CMK (cell line): ENCODE data around the gene ITFG2.
"Not testable (repeated sequence)": the region's sequence is repeated elsewhere in the genome, so short reads cannot be mapped to it uniquely, and the experiment has no call there.

Experiments
- DNase-seq: peaks from one replicate; pipeline ENCODE4 v3.0.0-alpha.2; 2010; ENCODE audit warnings: low read depth

The ITFG2 gene

GRCh38 chr12:2812290-2813213, at the start of gene ITFG2:
Gene ITFG2 (plus strand): TSS chr12:2812668. CDS start chr12:2812761, 93 bp downstream.
- DNase-seq, result peak; percentile 92

GRCh38 chr12:2764398-2764797, 48.1 kb upstream of the ITFG2 start:
- no peak for DNase-seq

- no peak for DNase-seq
These were observed 47.4 kb upstream of the ITFG2 start for GRCh38 chr12:2765052-2765451.

- DNase-seq, result no peak
These were observed 46.9 kb upstream of the ITFG2 start for GRCh38 chr12:2765608-2766007.

GRCh38 chr12:2768224-2768961, 44.1 kb upstream of the ITFG2 start:
- no peak for DNase-seq

GRCh38 chr12:2769866-2770533, 42.5 kb upstream of the ITFG2 start:
- DNase-seq, result no peak

DNA sequence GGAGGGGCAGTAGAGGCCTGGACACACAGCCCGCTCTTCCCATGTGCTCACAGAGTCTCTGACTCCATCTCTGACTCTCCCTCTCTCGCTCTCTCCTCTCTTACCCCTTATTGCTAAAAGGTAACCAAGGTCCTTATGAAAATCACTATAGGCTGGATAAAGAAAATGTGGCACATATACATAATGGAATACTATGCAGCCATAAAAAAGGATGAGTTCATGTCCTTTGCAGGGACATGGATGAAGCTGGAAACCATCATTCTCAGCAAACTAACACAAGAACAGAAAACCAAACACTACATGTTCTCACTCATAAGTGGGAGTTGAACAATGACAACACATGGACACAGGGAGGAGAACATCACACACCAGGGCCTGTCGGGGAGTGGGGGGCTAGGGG, 41.9 kb upstream of the ITFG2 start:
- not testable (repeated sequence) for DNase-seq

DNA sequence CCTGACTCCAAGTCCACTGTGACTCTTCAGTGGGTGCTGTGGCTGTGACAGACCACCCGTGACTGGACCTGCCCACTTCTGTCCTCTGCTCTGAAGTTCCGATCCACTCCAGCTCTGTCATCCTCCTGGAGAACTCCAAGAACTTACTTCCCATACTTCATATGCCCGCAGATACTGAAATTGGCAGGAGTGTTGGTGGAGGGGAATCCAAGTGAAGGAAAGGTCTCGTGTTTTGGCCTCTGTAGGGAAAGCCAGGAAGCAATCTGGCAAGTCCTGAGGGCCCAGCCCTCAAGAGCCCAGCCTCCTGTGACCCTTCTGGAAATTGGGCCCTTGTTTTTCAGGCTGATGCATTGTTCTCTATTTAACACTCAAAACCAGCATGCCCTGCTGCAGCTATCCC, 40.1 kb upstream of the ITFG2 start:
- no peak for DNase-seq

- DNase-seq, result no peak
These were observed 39.1 kb upstream of the ITFG2 start for GRCh38 chr12:2773199-2773875.

DNA sequence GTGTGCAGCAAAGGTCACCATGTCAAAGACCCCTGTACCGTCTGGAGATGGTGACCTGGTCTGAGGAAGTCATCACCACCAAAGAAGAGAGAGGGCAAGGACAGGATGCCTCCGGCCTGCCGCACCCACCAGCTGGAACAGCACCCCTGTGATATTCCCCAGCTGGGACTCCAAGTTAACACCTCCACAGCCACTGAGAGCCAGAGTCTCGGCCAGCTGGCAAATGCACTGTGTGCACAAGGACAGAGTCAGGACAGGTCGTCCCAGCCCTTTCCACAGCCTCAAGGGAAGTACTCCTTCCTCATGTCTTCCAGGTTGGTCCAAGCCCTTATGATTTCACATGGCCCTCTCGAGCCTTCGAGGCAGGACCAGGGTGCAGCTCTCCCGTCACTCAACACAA, 37.0 kb upstream of the ITFG2 start:
- no peak for DNase-seq

- no peak for DNase-seq
These were observed 36.2 kb upstream of the ITFG2 start for GRCh38 chr12:2776129-2776806.

DNA sequence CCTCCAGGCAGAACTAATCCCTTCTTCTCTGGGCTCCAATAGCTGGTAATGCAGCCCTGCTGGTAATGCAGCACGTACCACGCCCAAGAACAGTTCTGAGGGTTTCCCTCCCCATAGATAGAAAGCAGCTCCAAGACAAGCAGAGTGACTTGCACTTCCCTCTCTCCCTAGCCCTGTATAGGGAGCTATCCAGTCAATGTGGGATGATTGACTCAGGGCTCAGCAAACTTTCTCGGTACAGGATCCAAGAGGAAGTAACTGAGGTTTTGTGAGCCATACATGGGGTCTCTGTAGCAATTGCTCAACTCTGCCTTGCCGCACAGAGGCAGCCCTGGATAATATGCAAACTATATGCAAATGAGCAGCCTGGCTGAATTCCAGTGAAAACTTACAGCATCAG, 33.2 kb upstream of the ITFG2 start:
- DNase-seq, result no peak

- DNase-seq, result no peak
These were observed 28.4 kb upstream of the ITFG2 start for GRCh38 chr12:2783936-2784600.

DNA sequence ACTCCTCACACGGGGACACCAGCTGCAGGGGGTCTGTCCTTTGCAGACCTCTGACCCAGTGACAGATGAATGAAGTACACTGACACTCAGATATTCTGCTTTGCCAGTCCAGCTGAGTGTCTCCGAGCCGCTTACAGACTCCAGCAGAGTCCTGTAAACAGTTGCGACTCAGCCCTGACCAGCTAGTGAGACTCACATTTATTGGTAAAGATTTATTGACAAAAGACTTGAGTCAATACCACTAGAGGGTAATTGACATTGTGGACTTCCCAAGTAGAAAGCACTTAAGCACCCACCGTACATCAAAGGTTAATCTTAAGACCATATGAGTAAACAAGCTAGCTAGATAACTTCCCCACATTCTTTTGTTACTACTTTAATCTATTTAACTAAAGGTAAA, 27.5 kb upstream of the ITFG2 start:
- no peak for DNase-seq

- DNase-seq, result no peak
These were observed 21.4 kb upstream of the ITFG2 start for GRCh38 chr12:2791089-2791488.

- no peak for DNase-seq
These were observed 19.6 kb upstream of the ITFG2 start for GRCh38 chr12:2792671-2793500.

DNA sequence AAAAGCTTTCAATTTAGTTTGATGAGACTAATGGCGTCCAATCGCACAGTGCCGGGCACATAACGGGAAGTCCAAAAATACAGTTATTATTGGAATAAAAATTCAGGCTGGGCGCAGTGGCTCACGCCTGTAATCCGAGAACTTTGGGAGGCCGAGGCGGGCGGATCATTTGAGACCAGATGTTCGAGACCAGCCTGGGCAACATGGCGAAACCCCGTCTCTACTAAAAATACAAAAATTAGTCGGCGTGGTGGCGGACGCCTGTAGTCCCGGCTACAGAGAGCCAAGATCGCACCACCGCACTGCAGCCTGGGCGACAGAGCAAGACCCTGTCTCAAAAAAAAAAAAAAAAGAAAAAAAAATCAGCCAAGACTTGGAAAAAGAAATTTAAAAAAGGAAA, 18.9 kb upstream of the ITFG2 start:
- DNase-seq, result no peak

- no peak for DNase-seq
These were observed 18.2 kb upstream of the ITFG2 start for GRCh38 chr12:2794191-2794735.

DNA sequence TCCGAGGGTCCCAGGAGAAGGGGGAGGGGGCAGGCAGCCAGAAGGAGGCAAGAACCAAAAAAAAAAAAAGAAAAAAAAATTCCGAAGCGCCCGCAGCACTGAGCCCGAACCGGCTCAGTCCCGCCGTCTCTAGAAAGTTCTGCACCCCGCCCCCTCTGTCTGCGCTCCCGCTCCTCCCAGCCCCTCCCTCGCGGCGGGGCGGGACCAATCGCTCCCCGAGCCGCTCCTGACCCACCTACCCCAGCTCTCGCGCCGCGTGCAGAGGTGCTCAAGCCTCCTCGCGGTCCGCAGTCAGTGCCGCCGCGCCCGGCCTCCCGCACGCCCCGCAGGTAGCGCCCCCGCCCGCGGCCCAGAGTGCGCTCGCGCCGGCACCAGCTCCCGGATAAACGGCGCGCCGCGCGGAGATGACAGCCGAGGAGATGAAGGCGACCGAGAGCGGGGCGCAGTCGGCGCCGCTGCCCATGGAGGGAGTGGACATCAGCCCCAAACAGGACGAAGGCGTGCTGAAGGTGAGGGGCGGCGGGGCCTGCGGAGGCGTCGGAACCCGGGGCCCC, 17.7 kb upstream of the ITFG2 start, which contains the start of gene FKBP4:
Gene FKBP4, plus strand, starts transcription at position 235 of the 554 bp plus-strand sequence. Its CDS starts 170 bp downstream, at position 405.
- DNase-seq, result peak; percentile 57
